Subcutaneous abdominal adipose tissue (tissue), 5 donors: ENCODE data around the gene COL4A2.

Experiments used
- H3K27ac ChIP-seq: one replicate; pipeline ENCODE4 v1.7.0; 2013; ENCODE audit warnings: low read depth, mild to moderate bottlenecking, inconsistent platforms, low read length, moderate library complexity
- H3K27me3 ChIP-seq, 5 donors: one replicate each; pipeline ENCODE4 v1.7.0; 2013; ENCODE audit warnings: low read length in 5 of 5, inconsistent platforms in 1 of 5; ENCODE audit not compliant: control insufficient read depth in 5 of 5, insufficient read depth in 4 of 5
- H3K36me3 ChIP-seq, 5 donors: one replicate each; pipeline ENCODE4 v1.7.0; 2013; ENCODE audit warnings: low read length in 5 of 5; ENCODE audit not compliant: control insufficient read depth in 5 of 5, insufficient read depth in 5 of 5
- H3K4me1 ChIP-seq, 5 donors: one replicate each; pipeline ENCODE4 v1.7.0; 2013; ENCODE audit warnings: low read length in 5 of 5, mild to moderate bottlenecking in 3 of 5, moderate library complexity in 1 of 5; ENCODE audit not compliant: control insufficient read depth in 5 of 5, insufficient read depth in 5 of 5
- H3K4me3 ChIP-seq, 5 donors: one replicate each; pipeline ENCODE4 v1.7.0; 2013; ENCODE audit warnings: low read length in 5 of 5, low read depth in 1 of 5
- H3K9ac ChIP-seq, 5 donors: one replicate each; pipeline ENCODE4 v1.7.0; 2013; ENCODE audit warnings: low read length in 5 of 5, mild to moderate bottlenecking in 4 of 5, moderate library complexity in 3 of 5
- H3K9me3 ChIP-seq, 5 donors: one replicate each; pipeline ENCODE4 v1.7.0; 2013; ENCODE audit warnings: low read length in 5 of 5; ENCODE audit not compliant: control insufficient read depth in 5 of 5
- donor health status: healthy.
- donor health status: healthy.
- donor health status: healthy.
- donor health status: healthy.
- donor health status: healthy.

Gene COL4A2

GRCh38 chr13:110407531-110407930 is 100.4 kb downstream of the COL4A2 start:
- H3K9ac ChIP-seq = no peak overlapping the region
- peak overlapping the region in 1 of 5 donors; percentile 16 for H3K4me3 ChIP-seq
- no peaks in the 10 kb centered on the region for H3K27me3 ChIP-seq
- H3K36me3 ChIP-seq = peaks cover 0 to 26% (median 11%) of the 10 kb centered on the region in 5 donors
- H3K4me1 ChIP-seq = peaks cover 15 to 74% (median 66%) of the 10 kb centered on the region in 5 donors
- H3K27ac ChIP-seq = peak overlapping the region; percentile 97
- H3K9me3 ChIP-seq = no peaks in the 10 kb centered on the region

- Histone ChIP-seq H3K9me3 (no peaks in the 10 kb centered on the region), H3K36me3 (peaks cover 0 to 19% (median 11%) of the 10 kb centered on the region in 5 donors), H3K4me1 (peaks cover 22 to 78% (median 71%) of the 10 kb centered on the region in 5 donors), H3K27me3 (no peaks in the 10 kb centered on the region), H3K9ac (no peak overlapping the region), H3K4me3 (no peak overlapping the region), H3K27ac (peak overlapping the region; percentile 97)
Observed at GRCh38 chr13:110408286-110408685, 101.2 kb downstream of the COL4A2 start.

- H3K27me3 ChIP-seq = no peaks in the 10 kb centered on the region
- peak overlapping the region in 1 of 5 donors; percentile 39 for H3K4me3 ChIP-seq
- H3K9ac ChIP-seq = peak overlapping the region in 1 of 5 donors; percentile 38
- no peaks in the 10 kb centered on the region for H3K9me3 ChIP-seq
- peaks cover 0 to 16% (median 9%) of the 10 kb centered on the region in 5 donors for H3K36me3 ChIP-seq
- peak overlapping the region; percentile 99 for H3K27ac ChIP-seq
- H3K4me1 ChIP-seq = peaks cover 22 to 81% (median 72%) of the 10 kb centered on the region in 5 donors
Observed at GRCh38 chr13:110409581-110409992, 102.5 kb downstream of the COL4A2 start.

GRCh38 chr13:110410000-110410399 is 102.9 kb downstream of the COL4A2 start:
- peak overlapping the region; percentile 99 for H3K27ac ChIP-seq
- peak overlapping the region in 3 of 5 donors; percentile 8 to 85 (median 38) for H3K9ac ChIP-seq
- no peaks in the 10 kb centered on the region for H3K27me3 ChIP-seq
- H3K9me3 ChIP-seq = no peaks in the 10 kb centered on the region
- H3K36me3 ChIP-seq = peaks cover 0 to 16% (median 9%) of the 10 kb centered on the region in 5 donors
- H3K4me3 ChIP-seq = no peak overlapping the region
- peaks cover 22 to 81% (median 68%) of the 10 kb centered on the region in 5 donors for H3K4me1 ChIP-seq

- H3K4me1 ChIP-seq = peaks cover 23 to 82% (median 70%) of the 10 kb centered on the region in 5 donors
- H3K9me3 ChIP-seq = no peaks in the 10 kb centered on the region
- no peaks in the 10 kb centered on the region for H3K27me3 ChIP-seq
- H3K36me3 ChIP-seq = peaks cover 0 to 23% (median 11%) of the 10 kb centered on the region in 5 donors
- H3K9ac ChIP-seq = peak overlapping the region; percentile 23 to 85 (median 47)
- H3K27ac ChIP-seq = peak overlapping the region; percentile 99
- H3K4me3 ChIP-seq = no peak overlapping the region
Observed at GRCh38 chr13:110410936-110411687, 104.0 kb downstream of the COL4A2 start.

GRCh38 chr13:110411688-110412059 is 104.6 kb downstream of the COL4A2 start:
- Histone ChIP-seq H3K27me3 (no peaks in the 10 kb centered on the region), H3K27ac (peak overlapping the region; percentile 99), H3K36me3 (peaks cover 0 to 24% (median 11%) of the 10 kb centered on the region in 5 donors), H3K9me3 (no peaks in the 10 kb centered on the region), H3K4me3 (no peak overlapping the region), H3K4me1 (peaks cover 24 to 82% (median 69%) of the 10 kb centered on the region in 5 donors), H3K9ac (peak overlapping the region; percentile 16 to 85 (median 45))

- peak overlapping the region; percentile 23 to 85 (median 60) for H3K9ac ChIP-seq
- peaks cover 25 to 79% (median 69%) of the 10 kb centered on the region in 5 donors for H3K4me1 ChIP-seq
- H3K9me3 ChIP-seq = no peaks in the 10 kb centered on the region
- H3K36me3 ChIP-seq = peaks cover 0 to 20% (median 9%) of the 10 kb centered on the region in 5 donors
- no peaks in the 10 kb centered on the region for H3K27me3 ChIP-seq
- no peak overlapping the region for H3K4me3 ChIP-seq
- peak overlapping the region; percentile 99 for H3K27ac ChIP-seq
Observed at GRCh38 chr13:110412132-110412914, 105.2 kb downstream of the COL4A2 start.

GRCh38 chr13:110413016-110413675 is 106.1 kb downstream of the COL4A2 start:
- Histone ChIP-seq H3K4me3 (no peak overlapping the region), H3K9ac (peak overlapping the region; percentile 2 to 71 (median 60)), H3K36me3 (peaks cover 0 to 16% (median 9%) of the 10 kb centered on the region in 5 donors), H3K27ac (peak overlapping the region; percentile 99), H3K27me3 (no peaks in the 10 kb centered on the region), H3K4me1 (peaks cover 29 to 79% (median 69%) of the 10 kb centered on the region in 5 donors), H3K9me3 (no peaks in the 10 kb centered on the region)

GRCh38 chr13:110413676-110414040 is 106.6 kb downstream of the COL4A2 start:
- H3K4me1 ChIP-seq = peaks cover 29 to 79% (median 73%) of the 10 kb centered on the region in 5 donors
- H3K4me3 ChIP-seq = no peak overlapping the region
- H3K27ac ChIP-seq = peak overlapping the region; percentile 99
- peaks cover 0 to 13% (median 6%) of the 10 kb centered on the region in 5 donors for H3K36me3 ChIP-seq
- H3K9me3 ChIP-seq = no peaks in the 10 kb centered on the region
- H3K9ac ChIP-seq = peak overlapping the region in 3 of 5 donors; percentile 2 to 71 (median 63)
- H3K27me3 ChIP-seq = no peaks in the 10 kb centered on the region
